NB4 (cell line): ENCODE data around the gene DRAXIN.

Experiments
- CTCF ChIP-seq: IDR thresholded peaks from one replicate; pipeline ENCODE4 v1.5.1; 2012; ENCODE audit warnings: low read depth, low read length
- MAX ChIP-seq: IDR thresholded peaks from 2 replicates; pipeline ENCODE4 v1.6.1; 2011; ENCODE audit warnings: low read depth, low read length
- POLR2A ChIP-seq: IDR thresholded peaks from 2 replicates; pipeline ENCODE4 v1.6.1; 2011; ENCODE audit warnings: mild to moderate bottlenecking; ENCODE audit not compliant: insufficient read length; ENCODE audit errors: extremely low read depth

DNA sequence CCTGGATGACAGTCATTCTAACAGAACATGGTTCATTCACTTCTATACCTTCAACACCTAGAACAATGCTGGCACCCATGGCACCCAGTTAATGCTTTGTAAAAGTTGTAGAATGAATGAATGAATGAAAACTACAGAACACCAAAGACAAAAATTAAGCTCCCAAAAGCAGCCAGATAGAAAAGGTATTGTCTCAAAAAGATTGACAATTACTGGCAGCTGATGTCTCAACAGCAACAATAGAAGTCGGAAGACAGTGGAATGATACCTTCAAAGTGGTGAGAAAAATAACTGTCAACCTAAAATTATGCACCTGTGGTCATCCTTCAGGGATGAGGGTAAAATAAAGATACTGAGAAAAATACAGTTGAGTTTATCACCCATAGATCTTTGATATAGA lies 65.5 kb downstream of the DRAXIN start:
- TF ChIP-seq CTCF (no peak), MAX (no peak), POLR2A (no peak)
